ENCODE results near the gene SLC1A2. TPM values are rescaled to one million over a fixed set of nuclear protein-coding genes. Genes with fewer than 3 reads are reported as not detected.

The SLC1A2 gene
- total RNA-seq, 4 donors from 2014 or later, result 0.84 to 2.1 (median 1.2) TPM

- WGBS, 2 donors, result 89 to 91% methylated on average over 9 of the region's 9 CpGs
- no peak overlapping the region for H3K4me3 ChIP-seq (ENCODE audit: low read depth, poor library complexity, severe bottlenecking)
- no peak for DNase-seq (ENCODE audit: low spot score in 2 of 2)
- intact Hi-C loops (cut with DNase I; ENCODE audit: low total_unique reads), result no loop called here
- TF ChIP-seq, protein P1, sequence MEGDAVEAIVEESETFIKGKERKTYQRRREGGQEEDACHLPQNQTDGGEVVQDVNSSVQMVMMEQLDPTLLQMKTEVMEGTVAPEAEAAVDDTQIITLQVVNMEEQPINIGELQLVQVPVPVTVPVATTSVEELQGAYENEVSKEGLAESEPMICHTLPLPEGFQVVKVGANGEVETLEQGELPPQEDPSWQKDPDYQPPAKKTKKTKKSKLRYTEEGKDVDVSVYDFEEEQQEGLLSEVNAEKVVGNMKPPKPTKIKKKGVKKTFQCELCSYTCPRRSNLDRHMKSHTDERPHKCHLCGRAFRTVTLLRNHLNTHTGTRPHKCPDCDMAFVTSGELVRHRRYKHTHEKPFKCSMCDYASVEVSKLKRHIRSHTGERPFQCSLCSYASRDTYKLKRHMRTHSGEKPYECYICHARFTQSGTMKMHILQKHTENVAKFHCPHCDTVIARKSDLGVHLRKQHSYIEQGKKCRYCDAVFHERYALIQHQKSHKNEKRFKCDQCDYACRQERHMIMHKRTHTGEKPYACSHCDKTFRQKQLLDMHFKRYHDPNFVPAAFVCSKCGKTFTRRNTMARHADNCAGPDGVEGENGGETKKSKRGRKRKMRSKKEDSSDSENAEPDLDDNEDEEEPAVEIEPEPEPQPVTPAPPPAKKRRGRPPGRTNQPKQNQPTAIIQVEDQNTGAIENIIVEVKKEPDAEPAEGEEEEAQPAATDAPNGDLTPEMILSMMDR (IDR thresholded peaks at IDR 0.05), result no peak
- no peak for TF ChIP-seq POLR2A (IDR thresholded peaks at IDR 0.05)
Observed at GRCh38 chr11:35402751-35403660, 16.4 kb downstream of the SLC1A2 start.

GRCh38 chr11:35398881-35399280 is 20.5 kb downstream of the SLC1A2 start:
- intact Hi-C loops (cut with DNase I; ENCODE audit: low total_unique reads), result loop anchor here (10.0 kb wide), 1 partner anchor 464 kb away; no protein-coding TSS in a partner anchor
- H3K4me3 ChIP-seq (ENCODE audit: low read depth, poor library complexity, severe bottlenecking), result no peak overlapping the region
- 55 to 74% methylated on average over 1 of the region's 1 CpG for WGBS, 2 donors
- no peak for DNase-seq (ENCODE audit: low spot score in 2 of 2)
- TF ChIP-seq, protein P1 (IDR thresholded peaks at IDR 0.05), result no peak
- TF ChIP-seq POLR2A (IDR thresholded peaks at IDR 0.05), result no peak

DNA sequence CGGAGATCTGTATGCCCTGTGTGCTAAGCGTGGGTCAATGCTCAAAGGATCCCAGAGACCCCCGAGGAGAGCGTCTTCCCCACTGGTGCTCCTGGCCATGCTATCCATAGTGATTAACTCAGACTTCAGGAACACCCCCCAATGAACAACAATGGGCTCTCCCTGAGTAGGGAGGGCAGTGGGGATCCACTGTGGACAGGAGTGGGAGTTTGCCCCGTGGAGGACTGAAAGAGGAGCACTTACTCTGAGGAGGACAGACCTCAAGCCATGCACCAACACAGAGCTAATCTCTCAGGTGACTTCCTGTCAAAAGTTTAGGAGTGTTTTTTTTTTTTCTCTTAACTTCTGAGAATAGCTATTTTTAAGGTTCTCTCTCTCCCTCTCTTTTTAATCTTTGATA is 24.4 kb downstream of the SLC1A2 start:
- DNase-seq (ENCODE audit: low spot score in 2 of 2), result no peak
- no peak overlapping the region for H3K4me3 ChIP-seq (ENCODE audit: low read depth, poor library complexity, severe bottlenecking)
- no peak for TF ChIP-seq POLR2A (IDR thresholded peaks at IDR 0.05)
- TF ChIP-seq, protein P1 (IDR thresholded peaks at IDR 0.05), result no peak
- intact Hi-C loops (cut with DNase I; ENCODE audit: low total_unique reads), result loop anchor here (5.0 to 10.0 kb wide), 2 partner anchors 398 to 460 kb away; no protein-coding TSS in a partner anchor
- 90 to 94% methylated on average over 5 of the region's 5 CpGs for WGBS, 2 donors

DNA sequence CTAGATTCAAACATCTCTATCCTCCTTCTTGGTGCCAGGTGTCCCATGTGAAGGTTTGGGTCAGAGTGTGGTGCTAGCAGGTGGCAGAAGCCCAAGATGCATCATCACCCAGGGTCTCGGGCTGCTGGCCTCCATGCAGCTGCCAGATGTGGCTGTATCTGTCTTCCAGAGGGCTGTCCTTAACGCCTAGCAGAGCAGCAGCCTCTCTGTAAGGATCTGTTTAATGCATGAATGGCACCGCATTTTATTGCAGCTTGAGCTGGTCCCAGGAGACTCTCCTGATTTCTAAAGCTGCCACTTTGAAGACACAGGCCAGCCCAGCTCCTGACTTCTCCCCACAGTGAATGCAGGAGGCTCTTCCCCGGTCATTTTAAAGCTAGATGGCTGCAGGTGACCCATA is 26.3 kb downstream of the SLC1A2 start:
- no peak for TF ChIP-seq POLR2A (IDR thresholded peaks at IDR 0.05)
- TF ChIP-seq, protein P1 (IDR thresholded peaks at IDR 0.05), result no peak
- H3K4me3 ChIP-seq (ENCODE audit: low read depth, poor library complexity, severe bottlenecking), result no peak overlapping the region
- no peak for DNase-seq (ENCODE audit: low spot score in 2 of 2)
- WGBS, 2 donors, result 57 to 61% methylated on average over 4 of the region's 4 CpGs
- intact Hi-C loops (cut with DNase I; ENCODE audit: low total_unique reads), result loop anchor here (5.0 to 10.0 kb wide), 2 partner anchors 396 to 458 kb away; no protein-coding TSS in a partner anchor

DNA sequence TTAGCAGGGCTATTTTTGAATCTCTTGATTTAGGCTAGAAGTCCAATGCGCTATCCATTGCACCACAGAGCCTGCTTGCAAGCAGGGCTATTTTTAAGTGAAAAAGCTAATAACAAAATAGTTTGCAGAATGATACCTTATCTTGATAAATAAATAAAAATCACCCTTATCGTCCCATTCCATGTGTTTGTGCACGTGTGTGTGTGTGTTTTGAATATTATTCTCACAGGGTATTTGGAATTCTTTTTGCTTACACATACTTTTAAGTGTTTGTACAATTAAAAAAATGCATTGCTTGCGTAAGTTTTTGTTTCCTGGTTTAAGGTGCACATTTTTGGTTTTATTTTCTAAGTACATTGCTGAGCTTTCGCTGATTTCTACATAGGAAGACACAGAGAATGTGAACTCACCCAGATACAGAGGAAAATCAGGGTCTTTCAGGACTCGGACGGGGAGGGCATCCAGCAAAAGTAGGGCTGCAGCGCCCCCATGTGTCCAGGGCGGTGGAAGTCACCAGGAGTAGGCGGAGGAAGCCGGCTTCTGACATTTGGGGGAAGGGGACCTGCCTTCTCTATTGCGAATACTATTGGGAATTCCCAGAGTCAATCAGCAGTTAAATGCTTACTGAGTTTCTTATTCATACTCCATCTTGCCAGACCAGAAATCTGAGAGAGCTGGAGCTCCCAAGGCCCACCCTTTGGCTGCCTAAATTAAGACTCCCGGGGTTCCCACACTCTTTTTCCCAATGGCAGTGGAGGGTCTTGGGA is 27.3 kb downstream of the SLC1A2 start:
- intact Hi-C loops (cut with DNase I; ENCODE audit: low total_unique reads), result loop anchor here (5.0 to 10.0 kb wide), 2 partner anchors 395 to 457 kb away; no protein-coding TSS in a partner anchor
- DNase-seq (ENCODE audit: low spot score in 2 of 2), result peak; percentile 63 to 96
- no peak overlapping the region for H3K4me3 ChIP-seq (ENCODE audit: low read depth, poor library complexity, severe bottlenecking)
- no peak for TF ChIP-seq POLR2A (IDR thresholded peaks at IDR 0.05)
- TF ChIP-seq, protein P1 (IDR thresholded peaks at IDR 0.05), result peak in 1 of 3 donors; percentile 77
- WGBS, 2 donors, result 20 to 22% methylated on average over 13 of the region's 13 CpGs

Measured in lower leg skin (tissue), 4 donors.